HG02970 (cell line): Measurements from ENCODE around the gene MAP4K1.
A peak's percentile ranks its signal among the peaks of the same experiment; 100 is the strongest.

ENCODE experiments used
- ATAC-seq: cut with Tn5 transposase; IDR thresholded peaks from one replicate; pipeline ENCODE4 v1.9.1; 2021; ENCODE audit warnings: mild to moderate bottlenecking, moderate library complexity, moderate number of reproducible peaks; ENCODE audit not compliant: unreplicated experiment, low FRiP score

The MAP4K1 gene

DNA sequence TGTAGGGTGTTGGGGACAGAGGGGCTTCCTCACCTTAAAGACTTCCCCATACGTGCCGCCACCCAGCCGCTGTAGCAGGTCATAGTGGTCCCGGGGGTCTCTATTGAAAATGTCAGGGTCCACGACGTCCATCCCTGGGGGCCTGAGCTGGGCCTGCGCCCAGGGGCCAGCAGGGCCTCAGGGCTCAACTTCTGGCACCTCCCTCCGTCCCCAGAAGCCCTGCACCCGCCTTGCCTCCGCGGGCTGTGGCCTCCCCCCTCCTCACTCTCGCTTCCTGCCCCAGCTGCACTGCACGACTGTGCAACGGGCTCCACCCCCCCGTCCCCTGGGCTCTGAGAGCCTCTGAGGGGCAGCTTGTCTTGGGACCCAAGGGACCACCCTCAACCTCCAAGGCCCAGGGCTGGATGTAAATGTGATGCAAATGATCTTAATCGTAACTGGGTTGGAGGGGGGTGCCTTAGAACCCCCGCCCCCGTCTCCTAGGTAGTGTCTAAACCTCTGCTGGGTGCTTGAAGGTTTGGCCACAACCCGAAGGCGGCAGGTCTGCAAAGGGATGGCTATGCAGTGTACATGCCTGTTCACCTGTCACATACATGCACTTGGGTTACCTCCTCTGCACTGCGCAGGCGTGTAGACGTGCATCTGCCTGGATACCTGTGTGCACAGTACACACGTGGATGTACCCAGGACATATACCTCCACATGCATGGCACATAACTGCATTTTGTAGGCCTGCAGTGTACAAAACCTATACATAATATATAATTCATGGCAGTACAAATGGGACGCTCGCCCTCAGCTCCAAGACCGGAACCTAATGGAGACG lies at the start of gene MAP4K1:
Gene MAP4K1 (minus strand): TSS at position 190 of the 826 bp plus-strand sequence. CDS start 58 bp downstream, at position 132.
- ATAC-seq = peak; percentile 56

DNA sequence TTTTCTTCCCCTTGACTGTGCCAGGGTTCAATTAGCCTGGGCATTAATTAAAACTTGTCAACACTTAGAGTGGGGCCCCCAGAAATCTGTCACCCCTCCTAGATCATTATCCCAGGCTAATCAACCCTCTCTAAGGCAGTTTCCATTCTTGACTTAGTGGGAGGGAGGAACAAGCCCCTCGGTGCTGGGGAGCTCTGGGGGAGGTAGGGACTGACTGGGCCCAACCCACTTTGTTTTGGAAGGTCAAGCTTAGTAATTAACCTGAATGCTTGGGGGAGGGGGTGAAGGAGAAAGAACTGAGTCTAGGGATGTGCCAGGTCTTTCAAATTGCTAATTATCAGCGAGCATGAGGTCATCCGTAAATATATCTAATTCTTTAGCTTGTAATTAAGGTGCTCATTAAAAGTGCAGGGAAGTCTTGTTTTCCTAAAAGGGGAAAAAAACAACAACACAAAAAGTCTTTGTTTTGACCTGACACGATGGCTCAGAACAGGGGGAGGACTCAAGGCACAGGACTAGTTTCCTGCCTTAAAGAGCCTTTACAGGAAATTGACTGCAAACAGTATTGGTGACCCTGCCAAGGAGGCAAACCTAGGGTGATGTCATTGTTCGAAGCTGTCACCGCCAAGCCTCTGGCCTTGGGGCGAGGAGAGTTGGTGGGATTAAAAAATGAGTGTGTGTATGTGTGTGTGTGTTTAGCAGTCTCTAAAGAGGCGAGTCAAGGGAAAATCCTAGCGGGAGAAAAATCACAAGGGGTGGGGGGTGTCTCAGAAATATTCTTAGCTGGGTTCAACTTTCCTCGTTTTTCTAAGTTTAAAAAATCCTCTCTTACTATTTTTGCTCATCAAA lies 49.1 kb upstream of the MAP4K1 start:
- ATAC-seq = no peak

DNA sequence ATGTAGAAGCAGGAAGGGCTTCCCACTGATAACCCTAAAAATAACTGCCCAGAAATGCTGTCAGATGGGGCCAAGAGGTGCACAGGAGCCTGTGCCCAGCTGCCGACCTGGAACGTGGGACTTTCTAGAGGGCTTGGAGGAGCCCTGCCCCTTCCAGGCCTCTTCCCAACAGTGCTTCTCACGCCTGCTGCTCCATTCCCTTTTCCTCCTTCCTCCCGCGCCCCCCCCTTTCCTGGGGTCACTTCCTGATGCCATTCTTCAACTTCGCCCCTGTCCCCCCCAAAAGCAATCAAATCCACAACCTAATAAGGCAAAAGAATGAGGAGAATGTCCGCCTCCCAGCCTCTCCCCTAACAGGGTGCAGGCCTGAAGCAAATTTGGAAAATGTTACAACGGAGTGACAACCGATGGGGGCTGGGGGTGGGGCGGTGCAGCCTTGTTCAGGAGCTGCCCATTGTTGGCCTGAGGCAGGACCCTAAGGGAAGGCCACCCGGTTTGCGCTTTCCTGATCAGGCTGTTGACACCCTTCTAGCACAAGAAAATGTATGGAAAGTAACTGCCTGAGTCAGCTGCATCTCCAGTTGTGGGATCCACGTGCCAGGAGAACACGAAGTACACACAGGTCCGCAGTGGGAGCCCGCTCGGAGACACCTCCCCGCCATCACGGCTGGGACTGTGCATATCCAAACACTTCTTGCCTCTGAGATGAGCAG lies 48.4 kb upstream of the MAP4K1 start:
- no peak for ATAC-seq

DNA sequence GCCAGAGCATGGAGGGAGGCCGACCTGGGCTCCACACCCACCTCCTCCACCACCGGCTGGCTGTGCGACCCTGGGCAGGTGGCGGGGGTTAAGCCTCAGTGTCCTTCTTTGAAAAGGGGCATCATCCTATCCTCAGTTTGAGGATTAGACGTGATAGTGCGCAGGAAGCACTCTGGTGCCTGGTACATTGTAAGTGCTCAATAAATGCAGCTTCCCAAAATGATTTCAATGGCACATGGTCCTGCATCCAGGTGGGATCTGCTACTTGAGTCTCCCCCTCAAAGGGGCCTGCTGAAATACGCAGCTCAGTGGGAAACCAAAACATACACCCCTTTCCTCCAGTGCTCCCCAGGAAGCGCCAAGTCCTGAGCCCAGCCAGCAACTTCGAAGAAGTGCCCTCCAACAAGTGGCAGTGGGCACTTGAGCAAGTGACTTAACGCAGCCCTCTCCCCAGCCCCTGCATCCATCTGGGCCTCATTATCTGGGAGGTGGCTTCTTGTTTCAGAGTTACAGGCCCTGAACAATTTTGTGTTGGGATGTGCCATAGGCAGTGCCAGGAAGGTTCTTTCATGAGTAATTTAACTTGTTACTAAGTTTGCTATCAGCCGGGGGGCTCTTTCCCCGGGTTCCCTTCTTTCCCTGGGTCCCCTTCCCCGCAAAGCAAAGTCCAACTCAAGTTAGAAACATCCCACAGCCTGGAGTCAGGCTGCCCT lies 47.6 kb upstream of the MAP4K1 start:
- no peak for ATAC-seq

DNA sequence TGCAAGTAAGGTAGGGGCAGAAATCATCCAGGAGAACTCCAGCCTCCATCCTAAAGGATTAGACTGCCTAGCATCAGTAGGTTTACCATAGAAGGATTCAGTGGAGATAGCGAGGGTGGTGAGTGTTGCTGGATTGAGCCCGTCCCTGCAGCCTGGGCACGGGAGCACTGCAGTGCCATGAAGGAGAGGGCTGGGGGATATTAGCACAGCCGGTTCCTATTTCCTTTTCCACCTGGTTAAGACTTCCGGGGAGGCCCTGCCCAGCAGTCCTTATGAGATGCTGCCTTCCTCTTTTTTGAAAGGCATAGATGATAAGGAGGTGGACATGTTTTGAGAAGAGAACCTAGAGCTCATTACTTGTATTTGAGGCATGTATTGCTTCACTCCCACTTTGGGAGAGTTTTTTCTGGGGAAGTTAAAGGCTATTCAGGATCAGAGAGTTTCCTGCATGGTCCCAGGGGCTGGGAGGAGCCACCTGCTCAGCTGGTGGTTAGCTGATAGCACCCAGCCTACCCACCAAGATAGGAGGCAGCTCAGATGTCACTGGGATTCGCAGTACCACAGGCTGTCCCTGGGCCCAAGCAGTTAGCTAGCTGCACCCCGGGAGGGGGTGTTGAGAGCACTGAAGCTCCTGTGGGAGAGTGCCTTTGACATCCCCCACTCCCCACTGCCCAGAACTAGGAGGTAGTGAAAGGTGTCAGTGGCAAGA lies 46.9 kb upstream of the MAP4K1 start:
- ATAC-seq = no peak

DNA sequence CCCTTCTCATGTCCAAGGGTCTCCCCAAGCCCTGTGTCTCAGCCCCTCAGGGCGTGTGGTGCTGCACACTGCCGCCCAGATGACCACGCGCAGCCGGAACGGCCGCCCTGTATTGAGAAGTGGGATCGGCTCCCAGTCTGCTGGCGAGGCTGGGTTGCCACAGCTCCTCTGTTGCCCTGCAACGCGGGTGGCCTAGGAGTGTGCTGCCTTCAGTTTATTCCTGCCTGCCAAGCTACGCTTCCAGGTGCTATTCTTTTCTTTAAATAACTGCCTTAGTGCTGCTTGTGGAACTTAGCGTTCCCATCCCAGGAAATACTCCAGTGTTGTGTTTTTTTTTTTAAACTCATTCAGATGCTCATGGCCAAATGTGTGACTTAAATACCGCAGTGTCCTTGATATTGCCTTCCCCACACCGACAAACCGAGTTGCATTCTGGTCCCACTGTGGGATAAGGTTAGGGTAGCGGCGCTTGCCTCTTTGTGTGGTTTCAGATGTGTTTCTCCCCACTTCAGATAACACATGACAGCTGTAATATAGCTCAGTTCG lies 46.3 kb upstream of the MAP4K1 start:
- ATAC-seq = no peak

DNA sequence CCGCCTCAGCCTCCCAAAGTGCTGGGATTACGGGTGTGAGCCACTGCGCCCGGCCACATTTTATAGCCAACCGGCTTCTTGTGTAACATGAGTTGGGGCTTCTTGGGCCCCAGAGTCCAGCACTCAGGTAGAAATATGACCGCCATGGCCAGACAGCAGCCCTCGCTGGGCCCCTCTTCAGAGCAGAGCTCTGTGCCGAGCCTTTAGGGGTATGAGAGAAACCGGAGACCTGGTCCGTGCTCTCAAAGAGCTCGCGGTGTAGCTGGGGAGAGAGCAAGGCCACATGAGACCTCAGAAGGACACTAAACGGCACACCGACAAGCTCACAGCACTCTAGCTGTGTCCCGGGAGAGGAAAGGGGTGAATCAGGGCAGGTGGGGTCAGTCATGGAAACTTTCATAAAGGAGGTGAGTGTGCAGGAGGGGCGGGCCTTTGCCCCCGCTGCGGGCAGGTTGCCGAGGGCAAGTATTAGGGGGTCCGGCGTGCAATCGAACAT lies 45.5 kb upstream of the MAP4K1 start:
- ATAC-seq = no peak

DNA sequence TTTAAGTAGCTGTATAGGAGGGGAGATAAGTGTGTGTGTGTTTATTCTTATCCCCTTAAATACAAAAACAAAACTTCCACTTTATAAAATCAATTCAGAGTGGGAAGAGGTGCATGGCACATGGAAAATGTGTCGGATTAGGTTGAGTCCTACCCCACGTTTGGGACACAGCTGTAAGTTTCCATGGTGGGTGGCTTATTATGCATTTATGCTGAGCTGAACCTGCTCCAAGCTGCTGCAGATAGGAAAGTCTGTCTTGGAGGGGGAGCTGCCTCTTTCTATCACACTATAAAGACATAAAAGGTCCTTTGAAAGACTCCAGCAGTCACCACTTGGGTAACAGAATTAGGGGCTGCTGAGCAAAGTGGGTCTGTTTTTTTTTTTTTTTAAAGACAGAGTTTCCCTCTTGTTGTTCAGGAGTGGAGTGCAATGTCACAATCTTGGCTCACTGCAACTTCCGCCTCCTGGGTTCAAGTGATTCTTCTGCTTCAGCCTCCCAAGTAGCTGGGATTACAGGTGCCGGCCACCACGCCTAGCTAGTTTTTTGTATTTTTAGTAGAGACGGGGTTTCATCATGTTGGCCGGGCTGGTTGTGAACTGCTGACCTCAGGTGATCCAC lies 44.9 kb upstream of the MAP4K1 start:
- ATAC-seq = no peak

DNA sequence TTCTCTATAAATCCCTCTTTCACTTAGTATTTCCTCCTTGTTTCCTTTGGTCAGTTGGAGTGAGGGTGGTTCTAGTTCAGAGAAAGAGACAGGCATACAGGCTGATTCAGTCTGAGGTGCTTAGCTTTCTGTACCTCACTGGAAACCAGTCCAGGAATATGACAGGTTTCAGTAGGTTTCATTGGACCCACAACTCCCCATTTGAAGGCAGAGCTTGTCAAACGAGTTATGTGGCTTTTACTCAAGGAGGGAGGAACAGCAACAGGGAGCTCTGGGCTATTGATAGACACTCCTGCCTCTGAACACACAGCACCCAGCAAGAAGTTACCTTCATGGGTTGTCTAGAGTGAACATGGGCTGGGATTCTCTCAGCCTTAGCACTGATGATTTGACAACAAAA lies 44.2 kb upstream of the MAP4K1 start:
- ATAC-seq = no peak

DNA sequence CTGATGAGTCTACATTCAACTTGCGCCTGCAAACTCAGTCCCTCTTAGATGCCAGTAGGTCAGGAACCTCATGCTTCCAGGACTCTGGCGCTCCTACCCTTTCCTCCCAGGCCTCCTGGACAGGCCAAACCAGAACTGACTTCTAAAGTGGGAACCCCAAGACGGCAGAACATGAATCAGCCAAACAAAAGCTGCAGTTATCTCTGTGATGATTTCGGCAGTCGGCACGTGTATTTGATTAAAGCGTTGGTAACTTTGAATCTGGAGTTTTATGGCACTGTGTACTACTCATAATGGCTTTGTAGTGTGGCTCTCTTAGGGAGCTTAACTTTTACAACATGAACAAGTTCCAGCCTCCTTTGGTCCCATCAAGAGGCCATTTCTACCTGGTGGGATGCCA lies 43.4 kb upstream of the MAP4K1 start:
- no peak for ATAC-seq

DNA sequence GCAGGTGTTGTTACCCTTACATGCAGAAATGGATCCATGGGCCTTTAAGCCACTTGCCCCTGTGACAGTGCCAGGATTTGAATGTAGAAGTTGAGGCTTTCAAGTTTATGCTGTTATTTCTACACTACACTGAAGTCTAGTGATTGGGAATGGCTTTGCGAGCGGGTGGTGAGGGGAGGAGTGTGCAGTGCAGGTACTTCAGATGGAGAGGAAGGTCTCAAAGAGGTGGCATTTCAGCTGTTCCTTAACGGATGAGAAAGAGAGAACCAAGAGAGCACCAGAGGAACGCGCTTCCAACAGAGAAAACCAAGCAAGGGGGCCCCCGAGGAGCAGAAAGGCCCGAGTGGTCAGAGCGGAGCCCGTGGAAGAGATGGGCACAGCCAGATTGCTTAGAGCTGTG lies 43.0 kb upstream of the MAP4K1 start:
- no peak for ATAC-seq

DNA sequence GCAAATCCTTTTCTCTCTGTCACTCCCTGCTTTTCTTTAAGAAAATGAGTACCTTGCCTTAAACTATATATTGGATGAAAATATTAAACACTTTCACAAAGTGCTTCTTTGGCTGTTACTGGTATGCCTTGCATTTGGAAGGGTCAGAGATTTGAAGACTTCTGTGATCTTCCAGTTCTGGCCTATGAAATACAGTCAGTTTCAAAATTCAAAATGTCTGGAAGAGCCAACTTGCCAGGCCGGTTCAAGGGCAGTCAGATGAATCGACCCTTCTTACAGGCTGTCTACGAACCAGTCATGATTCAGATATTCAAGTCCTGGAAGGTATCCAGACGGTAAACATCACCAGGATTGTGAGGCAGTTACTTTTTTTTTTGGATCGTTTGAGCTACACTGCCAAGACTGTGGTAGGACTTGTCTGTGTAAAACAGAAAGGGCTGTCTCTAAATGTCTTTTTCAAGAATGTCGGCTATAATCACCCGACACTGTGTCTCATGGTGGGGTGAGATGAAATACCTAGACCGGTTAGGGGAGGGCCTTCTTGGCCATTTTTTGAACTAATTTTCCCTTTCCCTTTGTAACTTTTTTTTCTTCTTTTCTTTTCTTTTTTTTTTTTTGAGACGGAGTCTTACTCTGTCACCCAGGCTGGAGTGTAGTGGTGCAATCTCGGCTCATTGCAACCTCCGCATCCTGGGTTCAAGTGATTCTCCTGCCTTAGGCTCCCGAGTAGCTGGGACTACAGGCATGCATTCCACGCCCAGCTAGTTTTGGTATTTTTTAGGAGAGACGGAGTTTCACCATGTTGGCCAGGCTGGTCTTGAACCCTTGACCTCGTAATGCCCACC lies 40.9 kb upstream of the MAP4K1 start:
- no peak for ATAC-seq

DNA sequence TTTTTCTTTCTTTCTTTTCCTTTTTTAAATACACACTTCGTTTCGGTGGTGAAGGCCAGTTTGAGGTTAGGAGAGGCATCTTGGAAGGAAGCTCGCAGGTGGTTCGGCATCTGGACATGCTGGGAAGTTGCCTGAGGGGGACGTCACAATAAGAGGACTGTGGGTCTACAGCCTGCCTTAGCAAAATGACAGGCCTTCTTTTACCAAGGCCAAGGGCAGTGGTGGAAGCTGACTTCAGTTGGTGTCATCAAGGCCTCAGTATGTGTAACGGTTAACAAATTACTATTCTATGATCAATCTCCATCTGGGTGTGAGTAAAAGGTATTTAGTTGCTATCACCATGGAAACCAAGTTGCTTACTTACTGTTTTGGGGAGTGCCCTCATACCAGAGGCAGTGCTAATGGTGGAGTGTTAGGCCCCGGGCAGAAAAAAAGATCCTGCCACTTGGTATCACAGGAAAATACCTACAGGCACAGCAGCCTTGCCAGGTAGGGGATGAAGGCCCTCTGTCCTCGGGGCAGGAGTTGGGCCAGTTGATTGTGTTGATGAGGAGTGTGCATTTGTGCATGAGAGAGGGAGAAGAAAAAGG lies 40.0 kb upstream of the MAP4K1 start:
- ATAC-seq = no peak

DNA sequence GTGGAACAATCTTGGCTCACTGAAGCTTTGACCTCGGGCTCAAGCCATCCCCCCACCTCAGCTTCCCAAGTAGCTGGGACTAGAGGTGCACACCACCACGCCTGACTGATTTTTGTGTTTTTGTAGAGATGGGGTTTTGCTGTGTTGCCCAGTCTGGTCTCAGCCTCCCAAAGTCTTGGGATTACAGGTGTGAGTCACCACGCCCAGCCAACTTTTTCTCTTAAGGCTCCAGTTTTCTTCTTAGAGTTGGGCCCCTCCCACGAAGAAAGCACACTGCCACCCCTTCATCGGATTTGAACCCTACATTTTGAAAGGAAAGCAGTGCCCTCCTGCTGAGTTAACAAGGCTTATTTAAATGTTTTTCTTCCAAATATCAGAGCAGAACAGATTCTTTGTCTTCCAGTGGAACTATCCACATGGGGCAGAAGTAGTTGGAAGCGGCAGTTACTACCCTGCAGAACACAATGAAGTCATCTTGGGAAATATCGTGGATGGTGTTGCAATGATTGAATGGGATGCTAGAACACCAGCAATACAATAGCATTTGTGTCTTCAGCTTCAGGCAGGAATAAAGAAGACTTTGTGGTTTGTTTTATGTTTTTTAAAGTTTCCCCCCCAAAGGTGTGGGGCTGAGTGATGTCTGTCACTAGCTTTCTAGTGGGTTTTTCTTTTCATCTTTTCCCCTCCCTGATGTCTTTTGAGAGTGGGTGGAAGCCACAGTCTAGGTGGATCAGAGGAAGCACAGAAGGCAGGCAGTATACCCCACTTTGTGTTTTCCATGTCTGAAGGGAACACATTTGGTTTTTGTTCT lies 38.6 kb upstream of the MAP4K1 start:
- no peak for ATAC-seq

DNA sequence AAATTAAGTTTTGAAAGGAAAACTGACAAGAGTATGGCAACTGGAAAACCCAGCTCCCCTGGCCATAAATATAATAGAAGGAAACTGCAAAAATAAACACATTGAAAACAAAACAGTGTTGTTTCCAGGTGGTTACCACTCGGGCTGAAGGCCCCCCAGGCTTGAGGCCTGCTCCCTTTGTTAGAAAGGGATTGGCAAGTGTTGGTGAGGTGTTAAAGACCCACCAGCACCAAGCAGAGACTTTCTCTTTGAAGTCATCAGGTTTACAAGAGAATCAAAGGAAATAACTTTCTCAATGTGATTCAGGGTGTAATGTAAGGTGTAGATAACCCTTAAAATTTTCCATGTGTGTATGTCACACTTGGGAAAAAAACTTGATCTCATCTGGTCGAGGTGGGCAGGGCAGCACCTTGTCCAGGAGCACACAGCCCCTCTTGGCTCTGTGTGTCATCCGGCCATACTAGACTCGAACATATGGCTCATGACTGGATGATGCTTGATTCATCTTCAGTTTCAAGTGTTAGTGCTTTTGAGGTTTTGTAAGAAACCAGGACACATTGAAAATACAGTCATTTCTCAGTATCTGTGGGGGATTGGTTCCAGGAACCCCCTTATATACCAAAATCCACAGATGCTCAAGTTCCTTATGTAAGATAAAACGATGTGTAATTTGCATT lies 37.5 kb upstream of the MAP4K1 start:
- ATAC-seq = no peak

DNA sequence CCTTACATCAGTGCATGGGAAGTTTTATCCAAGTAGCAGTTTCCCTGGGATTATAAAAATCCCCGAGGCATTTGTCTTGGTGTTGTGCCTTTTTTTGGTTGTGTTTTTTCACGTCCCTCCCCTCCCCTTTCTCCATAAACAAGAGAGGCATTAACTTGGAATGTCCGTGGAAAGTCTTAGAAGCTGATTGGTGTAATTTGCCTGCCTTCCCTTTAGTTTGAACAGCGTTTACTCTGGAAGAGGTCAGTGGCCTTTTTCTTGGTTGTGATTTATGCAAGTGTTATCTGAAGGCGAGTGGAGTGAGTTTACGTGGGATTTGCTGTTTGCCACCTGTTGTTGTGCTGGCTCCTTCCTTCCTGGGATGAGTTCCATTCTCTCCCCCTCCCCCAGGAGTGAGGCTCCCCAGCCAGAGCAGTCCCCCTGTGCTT lies 36.9 kb upstream of the MAP4K1 start:
- ATAC-seq = no peak
